Retinal pigment epithelial cell (primary cell): ENCODE data around the gene ACSF3.

Experiments used
- DNase-seq: peaks from one replicate; pipeline ENCODE4 v3.0.0-alpha.2; 2010; ENCODE audit warnings: low read depth
- H3K4me3 ChIP-seq: 2 replicates; pipeline ENCODE4 v1.5.1; 2011; ENCODE audit warnings: mild to moderate bottlenecking, low read length, control low read depth, moderate library complexity
- TF ChIP-seq, protein P1 (sequence below): conservative IDR thresholded peaks from 2 replicates; pipeline ENCODE4 v1.5.1; 2011; ENCODE audit warnings: low read depth, low read length, control low read depth, inconsistent platforms

Gene ACSF3

DNA sequence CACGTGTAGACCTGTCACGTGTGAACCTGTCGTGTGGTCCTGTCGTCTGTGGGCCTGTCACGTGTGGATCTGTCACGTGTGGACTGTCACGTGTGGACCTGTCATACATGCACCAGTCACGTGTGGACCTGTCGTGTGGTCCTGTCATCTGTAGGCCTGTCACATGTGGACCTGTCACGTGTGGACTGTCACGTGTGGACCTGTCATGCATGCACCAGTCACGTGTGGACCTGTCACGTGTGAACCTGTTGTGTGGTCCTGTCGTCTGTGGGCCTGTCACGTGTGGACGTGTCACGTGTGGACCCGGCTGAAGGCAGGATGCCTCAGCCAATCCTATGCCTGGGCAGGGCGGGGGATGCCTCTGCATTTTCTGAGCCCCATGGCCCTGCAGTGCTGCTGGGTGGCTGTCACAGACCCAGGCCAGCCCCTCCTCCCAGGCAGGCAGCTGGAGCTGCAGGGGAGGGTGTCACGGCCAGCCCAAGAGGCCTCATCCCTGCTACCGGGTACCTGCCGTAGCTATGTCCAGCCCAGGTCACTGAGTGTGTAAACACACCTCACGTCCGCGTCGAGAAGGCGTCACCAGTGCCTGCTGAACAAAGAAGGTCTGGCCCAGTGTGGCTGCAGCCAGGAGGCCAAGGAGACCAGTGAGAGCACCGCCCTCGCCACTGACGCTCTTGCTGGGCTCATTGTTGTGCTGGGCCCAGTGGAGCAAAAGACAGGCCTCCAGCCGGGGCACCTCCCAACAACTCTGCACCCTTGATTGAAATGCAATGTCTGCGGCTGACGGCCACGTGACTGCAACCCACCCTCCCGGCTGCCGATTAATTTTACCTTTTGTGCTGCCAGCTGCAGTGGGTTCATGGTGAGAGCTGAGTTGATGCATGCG is 18.6 kb upstream of the ACSF3 start:
- H3K4me3 ChIP-seq: no peak overlapping the region
- DNase-seq: no peak
- TF ChIP-seq, protein P1, sequence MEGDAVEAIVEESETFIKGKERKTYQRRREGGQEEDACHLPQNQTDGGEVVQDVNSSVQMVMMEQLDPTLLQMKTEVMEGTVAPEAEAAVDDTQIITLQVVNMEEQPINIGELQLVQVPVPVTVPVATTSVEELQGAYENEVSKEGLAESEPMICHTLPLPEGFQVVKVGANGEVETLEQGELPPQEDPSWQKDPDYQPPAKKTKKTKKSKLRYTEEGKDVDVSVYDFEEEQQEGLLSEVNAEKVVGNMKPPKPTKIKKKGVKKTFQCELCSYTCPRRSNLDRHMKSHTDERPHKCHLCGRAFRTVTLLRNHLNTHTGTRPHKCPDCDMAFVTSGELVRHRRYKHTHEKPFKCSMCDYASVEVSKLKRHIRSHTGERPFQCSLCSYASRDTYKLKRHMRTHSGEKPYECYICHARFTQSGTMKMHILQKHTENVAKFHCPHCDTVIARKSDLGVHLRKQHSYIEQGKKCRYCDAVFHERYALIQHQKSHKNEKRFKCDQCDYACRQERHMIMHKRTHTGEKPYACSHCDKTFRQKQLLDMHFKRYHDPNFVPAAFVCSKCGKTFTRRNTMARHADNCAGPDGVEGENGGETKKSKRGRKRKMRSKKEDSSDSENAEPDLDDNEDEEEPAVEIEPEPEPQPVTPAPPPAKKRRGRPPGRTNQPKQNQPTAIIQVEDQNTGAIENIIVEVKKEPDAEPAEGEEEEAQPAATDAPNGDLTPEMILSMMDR: no peak

DNA sequence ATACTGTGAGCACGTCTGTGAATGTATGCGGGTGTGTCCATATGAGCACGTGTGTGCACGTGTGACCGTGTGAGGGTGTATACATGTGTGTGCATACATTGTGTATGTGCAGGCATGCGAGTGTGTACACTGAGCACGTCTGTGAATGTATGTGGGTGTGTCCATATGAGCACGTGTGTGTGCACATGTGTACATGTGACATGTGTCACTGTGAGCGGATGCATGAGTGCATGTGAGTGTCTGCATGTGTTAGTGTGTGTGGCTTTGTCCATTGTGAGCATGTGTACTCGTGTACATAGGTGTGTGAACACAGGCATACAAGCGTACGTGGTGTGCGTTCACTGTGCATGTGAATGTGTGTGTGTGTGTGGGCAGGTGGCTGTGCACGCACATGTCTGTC is 17.5 kb upstream of the ACSF3 start:
- TF ChIP-seq, protein P1: no peak
- no peak for DNase-seq
- H3K4me3 ChIP-seq: no peak overlapping the region

DNA sequence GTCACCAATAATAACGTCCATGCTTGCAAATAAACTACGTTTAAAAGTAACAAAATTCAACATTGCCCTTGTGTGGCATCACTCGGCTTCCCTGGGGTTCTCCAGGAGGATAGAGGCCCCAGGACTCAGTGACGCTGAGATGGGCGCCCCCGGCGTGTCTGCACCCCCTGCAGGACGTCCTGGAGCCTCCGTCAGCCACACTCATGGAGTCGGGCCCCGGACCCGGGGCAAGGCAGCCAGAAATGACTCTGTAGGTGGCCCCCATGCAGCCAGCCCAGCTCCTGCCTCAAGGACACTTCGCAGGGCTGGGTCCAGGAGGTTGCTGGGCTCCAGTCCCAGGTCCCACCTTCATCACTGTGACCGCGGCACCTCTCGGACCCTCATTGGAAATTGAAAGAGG is 16.6 kb upstream of the ACSF3 start:
- no peak overlapping the region for H3K4me3 ChIP-seq
- no peak for DNase-seq
- TF ChIP-seq, protein P1: no peak

DNA sequence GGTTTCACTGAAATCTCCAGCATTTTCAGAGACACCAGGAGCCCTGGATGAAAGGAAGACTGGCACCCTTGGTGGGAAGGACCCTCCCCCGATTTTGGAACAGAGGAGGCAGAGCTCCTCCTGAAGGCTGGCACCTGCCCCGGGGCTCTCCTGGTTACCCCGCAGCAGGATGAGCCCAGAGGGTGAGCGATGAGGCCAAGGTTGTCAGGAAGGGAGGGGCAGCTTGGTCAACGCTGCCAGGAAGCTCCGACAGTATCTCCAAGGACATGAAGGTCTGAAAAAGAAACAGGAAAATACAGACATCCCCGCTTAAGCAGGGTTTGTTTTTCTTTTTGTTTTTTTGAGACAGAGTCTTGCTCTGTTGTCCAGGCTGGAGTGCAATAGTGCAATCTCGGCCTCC is 15.5 kb upstream of the ACSF3 start:
- TF ChIP-seq, protein P1: no peak
- no peak overlapping the region for H3K4me3 ChIP-seq
- DNase-seq: no peak

DNA sequence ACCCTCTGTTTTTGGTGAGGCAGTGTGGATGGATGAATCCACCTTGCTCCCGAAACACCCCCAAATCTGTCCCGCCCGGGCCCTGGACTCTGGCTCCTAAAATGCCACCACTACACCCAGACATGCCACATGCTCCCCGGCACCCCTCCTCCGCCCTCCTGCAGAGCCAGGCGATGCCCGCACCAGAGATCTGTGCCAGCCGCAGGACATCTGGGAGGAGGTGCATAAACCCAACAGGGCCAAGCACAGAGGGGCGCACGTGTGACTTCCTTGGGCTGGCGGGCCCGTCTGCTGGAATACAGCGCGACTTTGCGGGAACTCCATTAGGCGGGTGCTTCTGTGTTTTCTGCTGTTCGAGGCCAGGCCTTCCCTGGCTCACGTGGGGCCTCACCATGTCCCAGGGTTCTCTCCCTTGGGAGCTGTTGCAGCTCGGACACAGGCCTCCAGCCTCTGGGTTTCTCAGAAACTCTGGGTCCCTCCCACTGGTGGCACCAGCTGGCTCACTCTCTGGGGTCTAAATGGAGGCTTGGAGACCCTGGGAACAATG is 14.1 kb upstream of the ACSF3 start:
- TF ChIP-seq, protein P1: no peak
- DNase-seq: no peak
- no peak overlapping the region for H3K4me3 ChIP-seq

DNA sequence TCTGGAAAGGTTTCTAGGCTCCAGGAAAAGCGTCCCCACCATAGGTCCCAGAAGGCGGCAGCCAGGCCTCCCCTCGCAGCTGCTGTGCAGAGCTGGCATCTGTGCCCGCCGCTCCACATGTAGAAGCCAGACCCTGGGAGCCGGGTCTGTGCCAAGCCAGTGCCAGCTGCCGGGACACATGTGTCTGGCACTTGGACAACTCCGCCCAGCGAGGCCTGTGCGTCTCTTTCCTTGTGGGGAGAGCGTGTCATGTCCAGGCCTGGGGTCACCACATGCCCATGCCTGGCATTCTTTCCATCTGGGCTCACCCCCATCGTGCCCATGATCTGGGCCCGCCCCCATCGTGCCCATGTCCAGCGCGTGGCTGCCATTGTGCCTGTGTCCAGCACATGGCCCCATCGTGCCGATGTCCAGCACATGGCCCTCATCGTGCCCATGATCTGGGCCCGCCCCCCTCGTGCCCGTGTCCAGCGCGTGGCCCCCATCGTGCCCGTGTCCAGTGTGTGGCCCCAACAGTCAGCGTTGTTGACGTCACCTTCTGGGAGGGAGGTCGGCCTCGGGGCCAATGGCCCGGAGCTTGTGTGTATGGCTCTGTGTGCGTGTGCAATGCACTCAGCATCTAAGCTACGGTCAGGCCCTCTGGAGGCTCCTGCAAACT is 13.3 kb upstream of the ACSF3 start:
- no peak overlapping the region for H3K4me3 ChIP-seq
- DNase-seq: no peak
- TF ChIP-seq, protein P1: no peak

DNA sequence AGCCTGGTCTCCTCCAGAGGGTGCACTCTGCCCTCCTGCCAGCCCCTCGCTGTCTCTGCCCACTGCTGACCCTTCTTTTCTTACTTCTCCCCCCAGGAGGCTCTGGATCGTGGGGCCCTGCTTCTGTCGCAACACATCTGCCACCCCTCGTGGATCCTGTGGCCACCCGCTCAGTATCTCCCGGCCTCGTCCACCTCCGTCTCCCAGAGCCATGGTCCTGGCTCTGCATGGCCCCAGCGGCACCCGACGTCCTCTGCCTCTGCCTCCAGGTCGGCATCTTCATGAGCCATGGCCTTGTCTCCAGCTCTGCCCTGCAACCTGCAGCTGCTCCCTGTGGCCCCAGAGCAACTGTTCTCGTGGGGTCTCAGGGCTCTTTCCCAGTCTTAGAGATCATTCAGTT is 12.1 kb upstream of the ACSF3 start:
- TF ChIP-seq, protein P1: no peak
- H3K4me3 ChIP-seq: no peak overlapping the region
- no peak for DNase-seq
